Measurements from ENCODE around the gene PHF8. TPM values are rescaled to one million over a fixed set of nuclear protein-coding genes. Genes with fewer than 3 reads are reported as not detected.

Gene PHF8
- total RNA-seq, 2 donors from 2014 or later = 21.4 to 31.0 TPM

- no peaks in the 10 kb centered on the region for H3K9me3 ChIP-seq
- no peak for DNase-seq
- H3K4me3 ChIP-seq = no peak overlapping the region
- H3K27me3 ChIP-seq = no peaks in the 10 kb centered on the region
- no peak overlapping the region for H3K9ac ChIP-seq (ENCODE audit: low read depth in 2 of 2, low read length in 2 of 2)
- intact Hi-C loops (cut with DNase I) = no loop called here
- H3K27ac ChIP-seq = no peak overlapping the region
- no peak for TF ChIP-seq CTCF (IDR thresholded peaks at IDR 0.05)
- H3K36me3 ChIP-seq = no peaks in the 10 kb centered on the region
- H3K4me1 ChIP-seq = no peaks in the 10 kb centered on the region
Observed at GRCh38 chrX:53950130-53950733, 94.0 kb downstream of the PHF8 start.

- no peaks in the 10 kb centered on the region for H3K27me3 ChIP-seq
- H3K9me3 ChIP-seq = no peaks in the 10 kb centered on the region
- H3K4me3 ChIP-seq = no peak overlapping the region
- no peaks in the 10 kb centered on the region for H3K36me3 ChIP-seq
- DNase-seq = no peak
- H3K27ac ChIP-seq = no peak overlapping the region
- no peak for TF ChIP-seq CTCF (IDR thresholded peaks at IDR 0.05)
- H3K9ac ChIP-seq (ENCODE audit: low read depth in 2 of 2, low read length in 2 of 2) = no peak overlapping the region
- H3K4me1 ChIP-seq = no peaks in the 10 kb centered on the region
- intact Hi-C loops (cut with DNase I) = no loop called here
Observed at GRCh38 chrX:53940180-53940579, 104.1 kb downstream of the PHF8 start.

GRCh38 chrX:53939127-53939526 lies 105.1 kb downstream of the PHF8 start:
- no peak for TF ChIP-seq CTCF (IDR thresholded peaks at IDR 0.05)
- Histone ChIP-seq H3K9me3 (no peaks in the 10 kb centered on the region), H3K4me3 (no peak overlapping the region), H3K27me3 (no peaks in the 10 kb centered on the region), H3K9ac (ENCODE audit: low read depth in 2 of 2, low read length in 2 of 2) (no peak overlapping the region), H3K4me1 (no peaks in the 10 kb centered on the region), H3K27ac (no peak overlapping the region), H3K36me3 (no peaks in the 10 kb centered on the region)
- no peak for DNase-seq
- intact Hi-C loops (cut with DNase I) = no loop called here

GRCh38 chrX:53930515-53931380 lies 113.5 kb downstream of the PHF8 start:
- H3K9me3 ChIP-seq = no peaks in the 10 kb centered on the region
- DNase-seq = no peak
- H3K27ac ChIP-seq = no peak overlapping the region
- H3K4me3 ChIP-seq = no peak overlapping the region
- intact Hi-C loops (cut with DNase I) = no loop called here
- no peak for TF ChIP-seq CTCF (IDR thresholded peaks at IDR 0.05)
- H3K4me1 ChIP-seq = no peaks in the 10 kb centered on the region
- H3K36me3 ChIP-seq = no peaks in the 10 kb centered on the region
- no peak overlapping the region for H3K9ac ChIP-seq (ENCODE audit: low read depth in 2 of 2, low read length in 2 of 2)
- H3K27me3 ChIP-seq = no peaks in the 10 kb centered on the region

- H3K9ac ChIP-seq (ENCODE audit: low read depth in 2 of 2, low read length in 2 of 2) = no peak overlapping the region
- H3K9me3 ChIP-seq = no peaks in the 10 kb centered on the region
- H3K27me3 ChIP-seq = no peaks in the 10 kb centered on the region
- H3K4me3 ChIP-seq = no peak overlapping the region
- H3K36me3 ChIP-seq = no peaks in the 10 kb centered on the region
- no peak for DNase-seq
- intact Hi-C loops (cut with DNase I) = no loop called here
- no peak for TF ChIP-seq CTCF (IDR thresholded peaks at IDR 0.05)
- H3K27ac ChIP-seq = no peak overlapping the region
- no peaks in the 10 kb centered on the region for H3K4me1 ChIP-seq
Observed at GRCh38 chrX:53926030-53926429, 118.2 kb downstream of the PHF8 start.
